Renal pelvis (tissue), 4 donors: Measurements from ENCODE around the gene NAV3. TPM values are rescaled to one million over a fixed set of nuclear protein-coding genes. Genes with fewer than 3 reads are reported as not detected.

ENCODE experiments used
- DNase-seq: peaks from one replicate; pipeline ENCODE4 v3.0.0-alpha.2; 2013
- polyA plus RNA-seq, 3 donors: library from polyadenylated mRNA; unstranded; fragments of 120-200 nt; gene quantifications; one replicate each; pipeline ENCODE4 v1.2.1, GENCODE V29; 2013; ENCODE audit not compliant: insufficient read length in 3 of 3

NAV3 gene
- polyA plus RNA-seq, 3 donors: 8.0 to 10.7 (median 9.4) TPM

DNA sequence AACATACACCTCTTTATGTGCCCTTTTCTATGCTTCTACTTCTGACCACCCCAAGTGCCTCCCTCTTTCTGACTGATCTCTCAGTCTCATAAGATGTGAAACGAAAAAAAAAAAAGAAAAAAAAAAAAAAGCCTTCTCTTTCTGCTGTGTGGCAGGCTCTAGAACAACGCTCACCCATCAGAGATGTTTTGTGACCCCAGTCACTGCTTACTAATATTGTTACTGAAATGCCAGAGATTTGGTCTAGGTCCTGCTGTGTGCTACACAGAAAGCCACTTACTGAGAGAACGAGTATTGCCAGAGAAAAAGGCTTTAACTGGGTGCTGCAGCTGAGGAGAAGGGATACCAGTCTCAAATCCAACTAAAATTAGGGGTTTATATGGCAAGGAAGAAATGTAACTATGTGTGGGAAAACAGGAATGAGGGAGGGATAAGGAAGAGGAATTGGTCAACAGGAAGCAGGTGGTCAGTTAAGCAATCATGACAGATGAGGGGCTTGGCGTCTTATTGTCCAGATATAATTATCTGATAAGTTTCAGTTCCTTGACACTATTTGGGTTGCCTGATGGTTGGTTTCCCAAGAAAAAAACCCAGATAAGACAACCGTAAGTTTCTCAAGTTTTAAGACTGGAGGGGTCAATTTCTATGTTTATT lies 149.0 kb downstream of the NAV3 start:
- no peak for DNase-seq

DNA sequence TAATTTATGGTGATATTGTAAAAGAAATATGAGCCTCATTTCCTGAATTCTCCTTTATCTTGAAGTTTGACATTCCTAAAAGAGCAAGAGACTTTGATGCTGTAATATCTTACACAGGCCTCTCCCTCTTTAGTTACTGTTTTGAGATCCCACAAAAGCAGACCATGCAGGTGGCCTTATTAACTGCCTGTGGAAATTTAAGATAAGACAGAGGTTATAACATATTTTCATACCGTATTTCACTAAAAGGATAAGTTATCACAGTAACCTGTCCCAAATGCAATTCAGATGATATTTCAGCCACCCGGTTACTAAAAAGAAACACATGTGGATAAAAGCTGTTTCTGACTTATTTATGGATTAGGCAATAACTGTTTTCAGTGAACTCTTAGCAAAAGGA lies 150.1 kb downstream of the NAV3 start:
- no peak for DNase-seq

DNA sequence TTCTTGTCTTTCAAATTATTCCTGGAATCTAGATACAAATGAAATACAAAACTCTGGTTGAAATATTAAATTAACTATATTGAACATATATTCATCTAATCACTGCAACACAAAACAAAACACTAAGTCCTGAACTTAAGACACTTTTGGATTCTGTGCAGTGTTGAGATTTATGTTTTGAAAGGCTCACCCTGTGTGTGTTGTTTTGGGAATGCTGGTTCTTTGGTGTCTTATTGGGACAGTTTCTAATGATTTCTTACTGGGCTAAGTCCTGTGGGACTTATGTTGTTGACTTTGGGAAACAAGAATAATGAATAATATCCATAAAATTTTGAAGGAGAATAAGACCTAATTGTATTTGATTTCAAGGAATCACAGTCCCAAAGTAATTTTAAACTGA lies 153.2 kb downstream of the NAV3 start:
- no peak for DNase-seq

DNA sequence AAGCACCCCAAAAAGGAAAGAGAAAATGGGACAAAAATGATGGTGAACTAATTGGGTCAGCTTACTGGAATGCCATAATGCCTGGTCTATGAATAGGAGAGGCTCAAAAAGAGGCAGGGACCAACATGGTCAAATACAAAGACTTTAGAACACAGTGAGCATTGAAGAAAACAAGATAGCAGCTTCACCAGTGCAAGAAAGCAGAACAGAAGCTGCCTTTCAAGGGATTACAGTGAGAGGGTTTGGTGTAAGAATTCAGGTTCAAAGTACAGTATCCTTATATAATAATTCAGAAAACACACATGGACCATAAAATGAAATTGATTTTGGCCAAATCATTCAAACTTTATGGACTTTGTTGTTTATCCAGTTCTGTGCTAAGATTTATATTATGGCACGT lies 162.1 kb downstream of the NAV3 start:
- no peak for DNase-seq

DNA sequence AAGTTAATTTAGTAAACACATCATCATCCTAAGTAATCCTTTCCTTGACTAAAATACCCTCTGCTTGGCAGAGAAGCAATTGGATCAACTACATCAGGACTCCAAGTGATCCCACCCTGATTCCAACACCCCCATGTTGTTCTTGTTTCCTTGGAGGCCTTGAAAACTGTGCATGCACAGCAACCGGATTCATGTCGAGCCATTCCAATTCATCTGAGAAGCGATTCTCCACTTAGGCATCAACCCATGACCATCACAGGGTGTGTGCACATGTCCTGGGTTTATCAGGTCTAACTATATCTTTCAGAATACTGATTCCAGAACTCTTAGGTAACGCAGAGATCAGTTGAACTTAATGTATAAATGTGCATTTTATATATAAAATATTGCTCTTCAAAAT lies 163.0 kb downstream of the NAV3 start:
- DNase-seq: no peak

DNA sequence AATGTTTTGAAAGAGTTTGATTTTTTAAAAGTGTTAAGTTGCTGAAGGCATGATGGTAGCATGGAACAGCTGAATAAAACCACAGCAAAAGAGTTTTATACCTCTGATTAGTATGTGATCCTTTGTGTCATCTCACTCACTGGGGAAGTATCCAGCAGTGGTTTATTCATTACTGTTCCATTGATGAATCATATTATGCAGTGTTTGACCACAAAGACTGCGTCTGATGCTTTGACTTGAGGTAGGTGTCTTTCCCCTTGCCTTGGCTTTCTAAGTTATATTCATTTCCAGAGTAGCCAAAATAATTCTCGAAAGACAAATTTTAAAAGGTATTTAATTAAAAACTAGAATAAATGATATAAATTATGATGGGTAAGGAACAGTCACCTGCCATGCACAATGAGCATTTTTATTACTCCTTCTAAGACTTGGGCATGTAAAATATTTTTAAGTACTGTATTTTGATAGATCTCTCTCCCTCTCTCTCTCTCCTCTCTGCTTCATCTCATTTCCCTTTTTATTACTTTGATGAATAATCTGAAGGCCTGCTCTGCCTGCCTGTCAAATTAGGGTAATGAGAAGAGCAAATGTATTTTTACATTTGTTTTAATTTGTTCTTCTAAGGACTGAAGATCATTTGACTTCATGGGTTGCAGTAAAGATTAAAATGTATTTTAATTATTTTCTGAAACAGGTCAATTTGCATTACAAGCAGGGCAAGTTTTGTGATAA lies 164.9 kb downstream of the NAV3 start:
- DNase-seq: no peak

DNA sequence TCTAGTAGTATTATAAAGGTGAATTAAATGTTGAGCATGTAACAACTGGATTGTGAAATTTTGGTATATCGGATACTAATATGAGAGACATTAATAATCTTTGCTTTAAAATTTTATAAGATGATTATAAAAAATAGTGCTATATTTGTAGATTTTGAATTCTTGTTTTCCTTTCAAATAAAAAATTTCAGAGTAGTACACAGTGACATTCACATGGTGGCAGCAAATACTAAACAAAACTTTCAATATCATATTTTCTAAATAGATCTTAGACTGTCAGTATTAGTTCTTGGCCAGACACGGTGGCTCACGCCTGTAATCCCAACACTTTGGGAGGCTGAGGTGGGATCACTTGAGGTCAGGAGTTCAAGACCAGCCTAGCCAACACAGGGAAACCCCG lies 166.0 kb downstream of the NAV3 start:
- DNase-seq: no peak

DNA sequence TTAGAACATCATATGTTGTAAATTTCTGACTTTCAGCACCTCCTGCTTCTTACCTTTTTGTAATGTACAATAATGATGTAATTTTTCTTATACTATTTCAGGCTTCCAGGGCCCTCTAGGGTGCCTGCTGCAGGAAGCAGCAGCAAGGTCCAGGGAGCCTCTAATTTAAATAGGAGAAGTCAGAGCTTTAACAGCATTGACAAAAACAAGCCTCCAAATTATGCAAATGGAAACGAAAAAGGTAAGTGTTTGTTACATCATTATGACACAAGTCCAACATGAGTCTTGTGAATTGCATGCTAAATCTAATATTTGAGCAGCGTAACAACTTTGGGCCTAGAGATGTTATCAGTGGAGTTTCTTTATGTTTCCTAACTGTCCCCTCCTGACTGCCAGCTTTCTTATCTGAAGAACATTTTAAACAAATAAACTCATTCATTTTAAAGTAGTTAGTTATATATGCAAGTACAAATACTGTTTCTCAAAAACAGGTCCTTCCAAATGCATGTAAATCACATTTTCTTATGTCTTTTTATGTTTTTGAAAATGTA lies 167.6 kb downstream of the NAV3 start:
- no peak for DNase-seq

DNA sequence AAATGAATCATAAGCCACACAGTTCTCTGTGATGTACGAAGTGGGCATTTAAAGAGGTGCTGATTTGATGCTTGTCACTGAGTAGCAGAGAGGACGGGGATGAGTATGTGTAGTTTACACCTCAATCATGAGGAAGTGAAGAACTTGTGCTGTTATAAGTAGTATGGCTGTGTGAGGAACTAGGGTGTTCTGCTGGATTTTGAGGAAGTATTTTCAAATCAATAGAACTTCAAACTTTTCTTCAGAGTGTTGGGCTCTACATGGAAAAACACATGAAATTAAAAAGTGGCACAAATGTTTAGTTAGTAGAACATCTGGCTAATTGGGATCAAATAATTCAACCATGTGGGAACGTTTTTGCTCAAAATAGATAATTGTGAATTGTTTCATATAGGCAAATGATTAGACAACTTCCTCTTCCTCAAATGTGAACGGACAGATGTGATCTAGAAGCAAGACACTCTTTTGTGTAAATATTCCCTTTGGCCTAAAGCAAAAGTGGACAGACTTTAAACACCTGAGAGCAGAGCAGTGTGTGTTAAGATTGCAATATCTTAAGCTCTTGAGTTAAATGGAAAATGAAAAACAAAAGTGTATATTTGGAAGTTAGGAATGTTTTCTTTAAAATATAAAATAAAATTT lies 168.5 kb downstream of the NAV3 start:
- DNase-seq: no peak

DNA sequence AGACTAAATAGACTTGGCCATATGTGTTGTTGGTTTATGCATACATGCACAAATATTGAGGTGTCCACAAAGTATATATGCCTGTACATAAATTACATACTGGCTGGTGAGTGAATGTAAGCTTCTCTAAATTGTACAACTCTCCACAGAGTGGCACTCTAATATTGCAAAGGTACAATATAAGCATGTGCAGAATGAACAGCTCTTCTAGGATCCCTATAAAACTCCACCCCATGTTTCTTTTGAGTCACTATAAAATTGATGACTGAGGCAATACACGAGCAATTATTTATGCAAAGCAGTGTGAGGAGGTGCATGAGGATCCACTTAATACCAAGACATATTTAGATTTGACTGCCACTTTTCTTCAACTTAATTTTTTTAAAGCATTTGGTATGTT lies 172.2 kb downstream of the NAV3 start:
- DNase-seq: no peak

DNA sequence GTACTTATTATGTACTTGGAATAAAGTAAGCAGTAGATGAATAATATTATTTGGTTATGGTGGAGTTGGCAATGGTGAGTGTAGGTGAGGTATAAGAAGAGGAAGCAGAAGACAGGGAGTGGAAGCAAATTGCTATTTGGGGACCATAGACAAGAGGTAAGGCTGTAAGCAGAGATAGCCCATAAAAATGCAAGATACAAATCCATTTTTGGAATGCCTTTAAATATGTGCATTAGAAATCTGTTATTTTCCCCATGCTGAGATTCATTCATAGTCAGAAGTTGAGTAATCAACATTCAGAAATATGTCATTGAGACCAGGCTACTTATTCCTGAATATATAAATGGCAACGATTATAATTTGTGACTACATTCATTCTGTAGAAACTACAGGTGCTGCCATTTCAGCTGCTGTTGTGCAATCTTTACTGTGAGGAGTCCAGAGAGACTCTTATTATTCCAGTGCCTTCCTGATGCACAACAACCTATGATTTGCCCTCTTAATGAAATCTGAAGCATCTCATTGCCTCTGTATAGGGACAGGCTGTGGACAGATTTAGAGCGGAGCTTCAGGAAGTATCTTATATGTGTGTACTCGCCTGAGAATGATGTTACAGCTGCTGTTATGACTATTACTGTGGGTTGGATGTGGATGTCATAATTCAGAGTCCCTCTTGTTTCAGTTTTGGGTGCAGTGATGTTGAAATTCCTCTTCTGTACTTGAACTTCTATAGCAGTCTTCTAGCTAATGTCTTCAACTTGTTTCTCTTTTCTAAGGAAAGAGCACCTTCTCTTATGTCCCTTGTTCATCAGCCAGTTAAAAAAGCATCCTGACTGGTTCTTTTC lies 173.8 kb downstream of the NAV3 start:
- DNase-seq: no peak

DNA sequence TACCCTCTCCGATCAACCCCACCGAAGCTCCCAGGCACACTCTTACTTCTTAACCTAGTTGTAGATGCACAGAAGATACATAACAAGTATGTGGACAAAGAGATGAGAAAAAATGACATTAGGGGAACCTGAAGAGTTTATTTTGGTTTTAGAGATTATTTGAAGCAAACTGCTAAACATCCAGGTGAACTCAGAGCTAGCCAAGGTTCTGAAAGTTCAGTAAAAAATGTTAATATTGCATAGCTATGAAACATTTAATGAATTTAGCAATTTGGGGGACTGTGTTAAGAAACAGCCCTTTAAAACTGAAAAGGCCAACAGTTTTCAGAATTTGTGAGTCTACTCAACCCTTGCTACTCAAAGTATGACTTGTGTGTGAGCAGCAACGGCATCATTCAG lies 174.4 kb downstream of the NAV3 start:
- no peak for DNase-seq

DNA sequence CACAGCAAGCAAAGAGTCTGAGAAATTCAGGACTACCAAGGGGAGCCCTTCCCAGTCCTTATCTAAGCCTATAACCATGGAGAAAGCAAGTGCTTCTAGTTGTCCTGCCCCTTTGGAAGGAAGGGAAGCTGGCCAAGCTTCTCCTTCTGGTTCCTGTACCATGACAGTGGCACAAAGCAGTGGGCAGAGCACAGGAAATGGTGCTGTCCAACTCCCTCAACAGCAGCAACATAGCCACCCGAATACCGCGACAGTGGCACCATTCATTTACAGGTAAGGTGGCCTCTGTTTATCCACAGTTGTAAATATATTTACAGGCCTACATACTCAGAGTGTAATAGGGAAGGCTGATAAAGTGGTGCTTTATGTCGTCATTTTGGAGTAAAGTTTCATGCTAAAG lies 176.5 kb downstream of the NAV3 start:
- DNase-seq: no peak

DNA sequence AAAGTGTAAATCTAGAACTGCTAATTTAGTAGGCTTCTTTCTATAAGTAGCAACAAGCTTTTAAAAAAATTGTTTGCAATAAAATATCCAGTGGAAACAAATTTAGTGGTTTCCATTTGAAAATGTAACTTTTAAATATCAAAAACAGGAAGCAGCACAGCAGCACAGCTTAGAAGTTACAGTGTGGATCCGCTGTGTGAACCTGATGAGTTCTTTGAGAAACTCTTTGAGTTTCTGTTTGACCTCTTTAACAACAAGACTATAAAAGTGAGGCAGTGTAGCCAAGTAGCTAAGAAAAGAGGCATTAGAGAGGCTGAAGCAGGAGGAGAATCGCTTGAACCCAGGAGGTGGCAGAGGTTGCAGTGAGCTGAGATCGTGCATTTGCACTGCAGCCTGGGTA lies 178.3 kb downstream of the NAV3 start:
- DNase-seq: no peak

DNA sequence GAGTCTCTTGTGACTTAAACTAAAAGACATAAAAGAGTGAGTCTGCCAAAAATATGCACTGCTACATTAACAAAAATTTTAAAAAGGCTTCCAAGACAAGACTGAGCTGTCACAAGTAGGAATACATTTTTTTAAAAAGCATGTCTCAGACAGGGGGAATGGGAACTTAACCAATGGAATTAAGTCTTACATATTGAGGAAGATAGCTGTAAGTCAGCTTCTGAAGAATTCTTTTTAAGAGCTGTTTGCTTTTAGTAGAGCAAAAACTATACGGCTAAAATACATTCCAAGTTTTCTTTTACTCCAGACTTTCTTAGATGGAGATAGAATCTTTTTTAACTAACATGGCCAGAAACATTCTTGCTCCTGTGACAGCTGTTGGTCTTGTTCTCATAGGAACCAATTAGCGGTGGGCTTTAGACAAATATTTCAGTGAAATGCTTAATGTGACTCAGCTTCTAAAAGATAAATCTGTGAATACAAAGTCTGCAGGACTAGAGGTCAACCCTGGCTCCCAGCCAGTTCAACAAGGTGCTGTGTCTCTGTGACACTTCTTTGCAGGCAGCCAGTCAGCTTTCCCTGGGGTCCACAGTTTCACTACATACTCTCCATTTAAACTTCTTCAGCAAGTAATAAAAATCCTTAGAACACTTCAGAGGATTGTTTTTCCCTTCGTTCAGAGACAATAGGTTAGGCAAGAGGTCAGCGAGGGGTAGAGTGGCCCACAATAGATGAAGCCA lies 187.6 kb downstream of the NAV3 start:
- DNase-seq: no peak

DNA sequence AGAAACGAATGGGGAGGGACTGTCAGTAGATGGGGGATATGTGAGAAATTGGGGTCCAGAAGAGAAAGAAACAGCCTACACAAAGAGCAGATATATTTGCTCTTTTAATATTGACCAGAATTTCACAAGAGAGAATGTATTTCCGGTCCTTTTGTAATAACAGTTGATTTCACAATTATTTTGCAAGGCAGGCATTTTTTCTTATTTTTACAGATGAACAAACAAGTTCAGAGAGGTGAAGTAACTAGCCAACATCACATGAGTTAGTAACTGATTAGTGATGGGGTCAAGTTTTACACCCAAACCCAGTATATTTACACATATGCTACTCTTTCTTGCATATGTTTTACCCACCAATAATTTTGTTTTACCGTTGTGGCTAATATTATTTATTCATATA lies 188.2 kb downstream of the NAV3 start:
- no peak for DNase-seq

DNA sequence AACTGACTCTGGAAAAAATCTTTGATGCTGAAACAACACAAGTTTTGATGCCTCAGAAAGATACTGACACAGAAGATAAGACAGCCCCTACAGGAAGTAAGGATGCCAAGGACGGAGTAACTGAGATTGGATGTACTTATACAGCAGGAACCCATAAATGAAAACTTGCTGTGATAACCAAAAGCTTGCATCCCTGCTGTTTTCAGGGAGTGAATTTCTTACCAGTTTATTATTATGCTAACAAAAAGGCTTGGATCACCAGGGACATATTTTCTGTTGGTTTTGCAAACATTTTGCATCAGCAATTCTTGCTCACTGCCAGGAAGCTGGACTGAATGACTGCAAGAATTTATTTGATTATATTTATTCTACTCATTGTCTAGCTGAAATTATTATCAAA lies 197.7 kb downstream of the NAV3 start:
- DNase-seq: no peak

DNA sequence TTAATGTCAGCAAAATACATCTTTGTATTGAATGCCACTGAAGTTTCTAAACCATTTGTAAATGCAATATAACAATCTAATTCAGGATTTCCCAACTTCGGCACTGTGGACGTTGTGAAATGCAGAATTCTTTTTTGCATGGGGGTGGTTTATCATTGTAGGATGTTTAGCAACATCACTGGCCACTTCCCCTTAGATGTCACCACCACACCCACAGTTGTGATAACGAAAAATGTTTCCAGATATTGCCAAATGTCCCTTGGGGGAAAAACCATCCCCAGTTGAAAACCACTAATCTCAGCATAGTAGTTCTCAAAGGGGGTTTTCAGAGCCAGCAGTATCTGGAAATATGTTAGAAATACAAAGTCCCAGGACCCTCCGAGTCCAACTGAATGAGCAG lies 203.3 kb downstream of the NAV3 start:
- DNase-seq: no peak

DNA sequence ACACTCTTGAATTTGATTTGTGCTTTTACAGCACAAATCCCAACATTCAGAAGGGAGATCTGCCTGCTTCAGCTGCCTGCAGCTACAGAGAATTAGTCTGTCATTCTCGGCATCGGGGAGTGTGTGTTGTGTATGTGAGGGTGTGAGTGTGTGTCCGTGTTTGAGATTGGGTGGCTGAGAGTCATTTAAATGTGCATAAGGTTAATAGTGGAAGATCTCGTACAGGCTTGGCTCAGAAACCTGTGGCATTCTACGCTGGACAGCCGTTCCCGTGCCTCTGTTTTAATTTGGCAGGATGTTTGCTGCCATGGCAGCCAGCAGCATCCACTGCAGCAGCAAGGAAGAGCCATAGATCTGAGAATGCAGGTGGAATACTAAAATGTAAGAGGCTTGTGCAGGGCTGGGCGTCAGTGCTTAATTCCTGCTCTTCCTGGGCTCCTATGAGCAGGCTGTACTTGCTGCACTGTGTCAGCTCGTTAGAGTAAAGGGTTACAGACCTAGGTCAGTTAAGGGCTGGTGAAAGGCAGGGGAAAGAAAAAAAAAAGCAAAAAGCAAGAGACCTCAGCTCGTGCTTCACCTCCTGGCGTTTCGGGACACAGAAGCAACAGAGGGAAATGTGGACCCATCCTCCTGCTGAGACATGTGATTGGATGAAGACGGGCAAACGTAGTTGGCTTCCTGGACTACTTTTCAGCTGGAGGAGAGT lies 205.4 kb downstream of the NAV3 start:
- DNase-seq: no peak

DNA sequence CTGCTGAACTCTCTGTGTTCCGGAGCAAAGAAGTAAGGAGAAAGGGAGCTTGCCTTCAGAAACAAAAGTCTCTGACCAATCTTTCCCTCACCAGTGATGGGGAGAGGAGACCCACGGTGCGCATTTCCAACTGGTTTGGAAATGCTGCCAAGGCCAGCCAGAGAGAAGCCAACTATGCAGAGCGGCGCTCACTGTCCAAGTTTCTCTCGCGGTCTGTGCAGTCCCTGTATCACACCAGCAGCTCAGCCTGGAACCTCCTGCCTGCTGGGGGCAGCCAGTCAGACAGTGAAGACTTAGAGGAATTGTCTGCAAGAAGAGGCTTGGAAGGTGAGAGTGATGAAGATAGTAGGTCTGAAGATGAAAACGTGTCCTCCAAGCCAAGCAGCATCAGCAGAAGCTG lies 206.2 kb downstream of the NAV3 start:
- no peak for DNase-seq

DNA sequence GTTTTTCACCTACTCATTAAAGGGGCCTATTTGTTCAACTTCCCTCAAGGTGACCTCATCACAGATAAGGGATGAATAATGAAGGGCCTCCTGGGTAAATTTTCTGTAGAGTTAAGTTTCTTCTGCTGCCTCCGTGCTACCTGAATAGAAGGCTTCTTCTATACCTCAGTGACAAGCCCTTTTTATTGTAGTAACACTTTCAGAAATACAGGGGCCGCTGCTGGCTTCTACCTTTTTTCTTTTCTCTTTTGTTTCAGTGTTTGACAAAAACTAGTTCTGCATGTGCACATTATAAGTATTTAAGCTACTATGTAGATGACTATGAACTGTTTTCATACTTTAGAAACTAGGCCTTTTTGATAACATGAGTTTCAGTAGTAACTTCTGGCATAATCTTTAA lies 207.0 kb downstream of the NAV3 start:
- no peak for DNase-seq
